Astrocyte of the spinal cord (primary cell): Measurements from ENCODE around the gene TYW1B.
"Not testable (repeated sequence)": the region's sequence is repeated elsewhere in the genome, so short reads cannot be mapped to it uniquely, and the experiment has no call there.

Experiments used
- DNase-seq: peaks from one replicate; pipeline ENCODE4 v3.0.0; 2011; ENCODE audit warnings: low read depth, low spot score
- H3K4me3 ChIP-seq: 2 replicates; pipeline ENCODE4 v1.5.1; 2011; ENCODE audit warnings: low read depth, mild to moderate bottlenecking, low read length, moderate library complexity
- in situ Hi-C: cut with HindIII; loops from 2 replicates; pipeline ENCODE4 v1.10.0; 2017; ENCODE audit warnings: low sequenced_read_pairs

TYW1B gene, protein sequence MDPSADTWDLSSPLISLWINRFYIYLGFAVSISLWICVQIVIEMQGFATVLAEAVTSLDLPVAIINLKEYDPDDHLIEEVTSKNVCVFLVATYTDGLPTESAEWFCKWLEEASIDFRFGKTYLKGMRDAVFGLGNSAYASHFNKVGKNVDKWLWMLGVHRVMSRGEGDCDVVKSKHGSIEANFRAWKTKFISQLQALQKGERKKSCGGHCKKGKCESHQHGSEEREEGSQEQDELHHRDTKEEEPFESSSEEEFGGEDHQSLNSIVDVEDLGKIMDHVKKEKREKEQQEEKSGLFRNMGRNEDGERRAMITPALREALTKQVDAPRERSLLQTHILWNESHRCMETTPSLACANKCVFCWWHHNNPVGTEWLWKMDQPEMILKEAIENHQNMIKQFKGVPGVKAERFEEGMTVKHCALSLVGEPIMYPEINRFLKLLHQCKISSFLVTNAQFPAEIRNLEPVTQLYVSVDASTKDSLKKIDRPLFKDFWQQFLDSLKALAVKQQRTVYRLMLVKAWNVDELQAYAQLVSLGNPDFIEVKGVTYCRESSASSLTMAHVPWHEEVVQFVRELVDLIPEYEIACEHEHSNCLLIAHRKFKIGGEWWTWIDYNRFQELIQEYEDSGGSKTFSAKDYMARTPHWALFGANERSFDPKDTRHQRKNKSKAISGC

GRCh38 chr7:72827839-72828591 is at the start of gene TYW1B:
TSS of gene TYW1B (minus strand) at chr7:72828200. CDS start at chr7:72828075, 125 bp downstream.
- DNase-seq: peak; percentile 99
- H3K4me3 ChIP-seq: peak within 1 kb of the TSS; percentile 78
- in situ Hi-C loops: not testable (repeated sequence)

- H3K4me3 ChIP-seq, DNase-seq, in situ Hi-C loops: not testable (repeated sequence)
Observed at GRCh38 chr7:72867591-72867990, 39.6 kb upstream of the TYW1B start.

DNA sequence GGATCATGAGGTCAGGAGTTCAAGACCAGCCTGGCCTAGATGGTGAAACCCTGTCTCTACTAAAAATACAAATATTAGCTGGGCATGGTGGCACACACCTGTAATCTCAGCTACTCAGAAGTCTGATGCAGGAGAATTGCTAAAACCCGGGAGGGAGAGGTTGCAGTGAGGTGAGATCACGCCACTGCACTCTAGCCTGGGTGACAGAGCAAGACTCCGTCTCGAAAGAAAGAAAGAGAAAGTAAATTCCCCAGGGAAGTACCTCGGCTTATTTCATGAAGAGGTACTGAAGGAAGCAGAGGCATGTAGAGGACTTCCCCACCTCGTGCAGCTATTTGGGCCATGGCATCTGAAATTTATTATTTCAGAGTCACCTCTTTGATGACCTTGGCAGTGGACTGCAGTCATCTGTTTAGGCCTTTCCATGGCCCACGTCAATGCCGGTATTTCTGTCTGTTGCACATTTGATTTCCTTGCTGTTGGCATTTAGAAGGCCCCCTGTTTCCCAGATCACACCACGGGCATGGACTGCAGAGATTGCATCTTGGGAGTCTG is 30.9 kb upstream of the TYW1B start:
- in situ Hi-C loops, DNase-seq, H3K4me3 ChIP-seq: not testable (repeated sequence)

- in situ Hi-C loops, H3K4me3 ChIP-seq, DNase-seq: not testable (repeated sequence)
Observed at GRCh38 chr7:72857925-72858324, 29.9 kb upstream of the TYW1B start.

DNA sequence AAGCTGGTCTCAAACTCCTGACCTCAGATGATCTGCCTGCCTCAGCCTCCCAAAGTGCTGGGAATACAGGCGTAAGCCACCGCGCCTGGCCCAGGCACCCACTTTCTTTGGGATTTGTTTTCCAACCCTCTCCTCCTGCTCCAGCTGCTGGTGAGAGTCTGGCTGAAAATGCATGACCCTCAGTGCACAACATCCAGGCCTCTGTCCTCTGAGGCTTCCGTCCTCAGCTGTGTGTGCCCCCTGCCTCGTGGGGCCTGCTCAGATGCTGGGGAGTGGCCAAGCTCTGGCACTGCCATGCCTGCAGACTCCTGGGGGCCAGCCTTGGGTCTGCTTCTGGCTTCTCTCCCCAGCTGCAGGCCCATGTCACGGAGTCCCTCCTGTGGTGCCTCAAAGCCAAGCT is 27.3 kb upstream of the TYW1B start:
- DNase-seq, H3K4me3 ChIP-seq, in situ Hi-C loops: not testable (repeated sequence)

GRCh38 chr7:72852937-72853336 is 24.9 kb upstream of the TYW1B start:
- H3K4me3 ChIP-seq, in situ Hi-C loops, DNase-seq: not testable (repeated sequence)

GRCh38 chr7:72850746-72851145 is 22.7 kb upstream of the TYW1B start:
- DNase-seq, H3K4me3 ChIP-seq, in situ Hi-C loops: not testable (repeated sequence)

- H3K4me3 ChIP-seq, DNase-seq, in situ Hi-C loops: not testable (repeated sequence)
Observed at GRCh38 chr7:72844146-72844545, 16.1 kb upstream of the TYW1B start.

DNA sequence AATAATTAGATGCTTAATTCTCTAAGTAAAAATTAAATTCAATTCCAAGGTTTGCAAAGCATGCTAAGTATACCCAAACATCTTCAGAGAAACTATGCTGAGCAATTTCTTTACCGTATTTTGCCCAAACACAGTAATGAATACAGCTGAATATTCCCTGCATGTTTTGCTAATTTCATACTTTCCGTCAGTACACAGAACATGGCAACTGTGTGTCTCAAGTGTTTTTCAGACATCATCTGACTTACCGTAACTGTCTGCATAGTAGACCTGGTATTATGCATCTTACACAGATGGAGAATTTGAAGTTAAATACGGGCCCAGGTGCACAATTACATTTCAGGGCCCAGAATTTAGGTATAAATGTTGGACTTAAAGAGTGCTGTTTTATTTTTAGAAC is 15.2 kb upstream of the TYW1B start:
- in situ Hi-C loops, H3K4me3 ChIP-seq, DNase-seq: not testable (repeated sequence)

DNA sequence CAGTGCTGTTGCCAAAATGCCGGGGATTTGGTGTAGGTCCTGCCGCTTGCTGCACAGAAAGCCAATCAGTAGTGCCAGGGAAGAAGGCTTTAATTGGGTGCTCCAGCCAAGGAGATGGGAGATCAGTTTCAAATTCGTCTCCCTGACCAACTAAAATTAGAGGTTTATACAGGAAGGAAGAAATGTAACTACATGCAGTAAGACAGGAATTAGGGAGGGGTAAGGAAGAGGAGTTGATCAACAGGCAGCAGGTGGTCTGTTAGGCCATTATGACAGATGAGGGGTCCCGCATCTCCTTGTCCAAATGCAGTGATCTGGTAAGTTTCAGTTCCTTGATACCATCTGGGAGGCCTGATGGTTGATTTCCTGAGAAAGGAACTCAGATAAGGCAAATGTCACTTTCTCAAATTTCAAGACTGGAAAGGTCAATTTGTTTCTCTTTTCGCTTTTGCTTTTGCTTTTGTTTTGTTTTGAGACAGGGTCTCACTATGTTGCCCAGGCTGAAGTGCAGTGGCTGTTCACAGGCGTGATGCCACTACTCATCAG is 13.0 kb upstream of the TYW1B start:
- in situ Hi-C loops, H3K4me3 ChIP-seq, DNase-seq: not testable (repeated sequence)

GRCh38 chr7:72838315-72838714 is 10.3 kb upstream of the TYW1B start:
- DNase-seq, H3K4me3 ChIP-seq, in situ Hi-C loops: not testable (repeated sequence)

- DNase-seq, in situ Hi-C loops, H3K4me3 ChIP-seq: not testable (repeated sequence)
Observed at GRCh38 chr7:72837291-72837690, 9.3 kb upstream of the TYW1B start.

GRCh38 chr7:72830567-72830966 is 2.6 kb upstream of the TYW1B start:
- in situ Hi-C loops, DNase-seq: not testable (repeated sequence)
- H3K4me3 ChIP-seq: peak overlapping the region; percentile 73
